Measurements from ENCODE around the gene PARD3B. TPM values are rescaled to one million over a fixed set of nuclear protein-coding genes. Genes with fewer than 3 reads are reported as not detected.

PARD3B gene
- total RNA-seq, 1 experiment from 2014 or later = 3.9 TPM

GRCh38 chr2:205408696-205409095 lies 863.4 kb downstream of the PARD3B start:
- CTCF ChIA-PET = no interaction called here
- TF ChIP-seq EZH2phosphoT487 (IDR thresholded peaks at IDR 0.05; ENCODE audit: borderline replicate concordance, low read length) (no peak), EZH2 (IDR thresholded peaks at IDR 0.05; ENCODE audit: low read length, unreplicated experiment) (no peak), CTCF (conservative IDR thresholded peaks at IDR 0.05; ENCODE audit: low read depth, low read length) (no peak)
- Histone ChIP-seq H3K27me3 (ENCODE audit: low read length) (no peaks in the 10 kb centered on the region), H3F3A (ENCODE audit: low read length, unreplicated experiment) (no peaks in the 10 kb centered on the region), H3K27ac (ENCODE audit: low read length) (no peak overlapping the region), H3K4me3 (ENCODE audit: low read length) (no peak overlapping the region), H4K20me1 (ENCODE audit: low read length) (no peaks in the 10 kb centered on the region), H3K9me3 (ENCODE audit: low read length) (no peaks in the 10 kb centered on the region), H2AFZ (ENCODE audit: low read length) (no peak overlapping the region), H3K9me2 (replicated peaks; ENCODE audit: low read length) (no peaks in the 10 kb centered on the region), H3K79me2 (ENCODE audit: low read length) (no peaks in the 10 kb centered on the region), H3K36me3 (ENCODE audit: low read depth, low read length) (no peaks in the 10 kb centered on the region), H3K4me2 (ENCODE audit: low read length) (no peak overlapping the region), H3K4me1 (ENCODE audit: insufficient read depth, low read length) (peaks cover 17% of the 10 kb centered on the region), H3K9ac (ENCODE audit: low read length) (no peak overlapping the region)
- DNase-seq (no peak), ATAC-seq (no peak)
- intact Hi-C loops (cut with micrococcal nuclease) = loop anchor here (10.0 kb wide), 1 partner anchor 266 kb away; no protein-coding TSS in a partner anchor
- POLR2A ChIA-PET (ENCODE audit: unreplicated experiment) = no interaction called here
- no TSS peak for BruUV-seq (replicated peaks)

DNA sequence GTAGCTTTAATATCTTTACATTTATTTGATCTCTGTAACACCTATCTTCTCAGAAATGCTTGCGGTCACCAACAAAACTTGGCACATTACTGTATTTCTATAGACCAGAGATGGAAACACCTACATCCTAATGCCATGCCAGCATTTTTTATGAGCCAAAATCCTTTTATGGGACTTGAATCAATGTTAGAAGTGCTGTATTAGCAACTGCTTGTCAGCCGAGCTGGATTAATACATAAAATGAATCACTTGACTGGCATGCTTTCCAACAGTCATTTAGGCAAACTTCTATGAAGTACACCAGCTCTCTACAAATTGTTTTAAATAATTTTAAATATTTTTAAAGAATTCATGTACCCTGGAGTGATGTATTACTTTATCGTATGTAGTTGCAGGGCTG lies 864.1 kb downstream of the PARD3B start:
- H4K20me1 ChIP-seq (ENCODE audit: low read length) = no peaks in the 10 kb centered on the region
- intact Hi-C loops (cut with micrococcal nuclease) = loop anchor here (10.0 kb wide), 1 partner anchor 265 kb away; no protein-coding TSS in a partner anchor
- BruUV-seq (replicated peaks) = no TSS peak
- H3K36me3 ChIP-seq (ENCODE audit: low read depth, low read length) = no peaks in the 10 kb centered on the region
- H3K4me2 ChIP-seq (ENCODE audit: low read length) = no peak overlapping the region
- H3K79me2 ChIP-seq (ENCODE audit: low read length) = no peaks in the 10 kb centered on the region
- no peaks in the 10 kb centered on the region for H3K9me2 ChIP-seq (replicated peaks; ENCODE audit: low read length)
- no peak overlapping the region for H3K4me3 ChIP-seq (ENCODE audit: low read length)
- H3K9ac ChIP-seq (ENCODE audit: low read length) = no peak overlapping the region
- no peaks in the 10 kb centered on the region for H3K27me3 ChIP-seq (ENCODE audit: low read length)
- TF ChIP-seq EZH2phosphoT487 (IDR thresholded peaks at IDR 0.05; ENCODE audit: borderline replicate concordance, low read length) (no peak), CTCF (conservative IDR thresholded peaks at IDR 0.05; ENCODE audit: low read depth, low read length) (no peak), EZH2 (IDR thresholded peaks at IDR 0.05; ENCODE audit: low read length, unreplicated experiment) (no peak)
- H3K4me1 ChIP-seq (ENCODE audit: insufficient read depth, low read length) = peaks cover 17% of the 10 kb centered on the region
- no peak overlapping the region for H3K27ac ChIP-seq (ENCODE audit: low read length)
- CTCF ChIA-PET = no interaction called here
- DNase-seq (peak; percentile 73), ATAC-seq (peak; percentile 61)
- H3K9me3 ChIP-seq (ENCODE audit: low read length) = no peaks in the 10 kb centered on the region
- POLR2A ChIA-PET (ENCODE audit: unreplicated experiment) = no interaction called here
- no peaks in the 10 kb centered on the region for H3F3A ChIP-seq (ENCODE audit: low read length, unreplicated experiment)
- no peak overlapping the region for H2AFZ ChIP-seq (ENCODE audit: low read length)

DNA sequence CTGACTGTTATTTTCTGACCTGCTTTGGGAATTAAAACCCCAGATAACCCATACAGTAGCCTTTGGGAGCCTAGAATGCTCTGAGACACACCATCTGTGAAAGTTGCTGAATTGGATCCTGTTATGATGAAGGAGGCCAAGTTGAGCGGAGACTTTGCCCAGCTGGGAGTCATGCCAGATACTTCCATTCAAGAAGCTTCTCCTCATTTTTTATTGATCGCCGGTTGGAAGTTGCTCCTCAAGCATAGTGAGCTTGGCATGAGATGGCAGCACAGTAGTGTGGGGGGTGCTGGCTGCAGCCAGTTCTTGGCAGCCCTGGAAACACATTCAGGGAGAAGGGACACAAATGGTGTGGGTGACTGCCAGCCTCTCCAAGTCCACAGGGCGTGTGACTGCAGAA lies 866.3 kb downstream of the PARD3B start:
- BruUV-seq (replicated peaks) = no TSS peak
- Histone ChIP-seq H3K9ac (ENCODE audit: low read length) (no peak overlapping the region), H3K9me3 (ENCODE audit: low read length) (no peaks in the 10 kb centered on the region), H3K27me3 (ENCODE audit: low read length) (no peaks in the 10 kb centered on the region), H3K4me2 (ENCODE audit: low read length) (no peak overlapping the region), H2AFZ (ENCODE audit: low read length) (no peak overlapping the region), H3K4me1 (ENCODE audit: insufficient read depth, low read length) (0 out of 2 replicates have a peak, but pooled peaks cover 3% of the 10 kb centered on the region), H3K36me3 (ENCODE audit: low read depth, low read length) (no peaks in the 10 kb centered on the region), H3F3A (ENCODE audit: low read length, unreplicated experiment) (no peaks in the 10 kb centered on the region), H3K9me2 (replicated peaks; ENCODE audit: low read length) (no peaks in the 10 kb centered on the region), H3K4me3 (ENCODE audit: low read length) (no peak overlapping the region), H3K79me2 (ENCODE audit: low read length) (no peaks in the 10 kb centered on the region), H3K27ac (ENCODE audit: low read length) (no peak overlapping the region), H4K20me1 (ENCODE audit: low read length) (no peaks in the 10 kb centered on the region)
- DNase-seq = no peak
- TF ChIP-seq CTCF (conservative IDR thresholded peaks at IDR 0.05; ENCODE audit: low read depth, low read length) (no peak), EZH2phosphoT487 (IDR thresholded peaks at IDR 0.05; ENCODE audit: borderline replicate concordance, low read length) (no peak), EZH2 (IDR thresholded peaks at IDR 0.05; ENCODE audit: low read length, unreplicated experiment) (no peak)
- POLR2A ChIA-PET (ENCODE audit: unreplicated experiment) = no interaction called here
- intact Hi-C loops (cut with micrococcal nuclease) = no loop called here
- CTCF ChIA-PET = no interaction called here
- ATAC-seq = no peak

Data from PC-3 (cell line).